ENCODE results near the gene ASTE1.
"Not testable (repeated sequence)": the region's sequence is repeated elsewhere in the genome, so short reads cannot be mapped to it uniquely, and the experiment has no call there.

DNA sequence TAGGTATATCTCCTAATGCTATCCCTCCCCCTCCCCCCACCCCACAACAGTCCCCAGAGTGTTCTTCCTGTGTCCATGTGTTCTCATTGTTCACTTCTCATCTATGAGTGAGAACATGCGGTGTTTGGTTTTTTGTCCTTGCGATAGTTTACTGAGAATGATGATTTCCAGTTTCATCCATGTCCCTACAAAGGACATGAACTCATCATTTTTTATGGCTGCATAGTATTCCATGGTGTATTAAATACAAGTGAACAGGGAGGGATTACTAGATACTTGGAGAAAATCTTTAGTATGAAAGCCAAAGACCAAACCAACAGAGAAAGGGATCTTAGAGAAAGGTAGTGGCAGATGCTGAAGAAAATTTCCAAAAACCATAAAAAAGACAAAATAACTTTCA lies 54.0 kb downstream of the ASTE1 start:
- TF ChIP-seq POLR2A (IDR thresholded peaks at IDR 0.05) = not testable (repeated sequence)
- TF ChIP-seq, protein P1, sequence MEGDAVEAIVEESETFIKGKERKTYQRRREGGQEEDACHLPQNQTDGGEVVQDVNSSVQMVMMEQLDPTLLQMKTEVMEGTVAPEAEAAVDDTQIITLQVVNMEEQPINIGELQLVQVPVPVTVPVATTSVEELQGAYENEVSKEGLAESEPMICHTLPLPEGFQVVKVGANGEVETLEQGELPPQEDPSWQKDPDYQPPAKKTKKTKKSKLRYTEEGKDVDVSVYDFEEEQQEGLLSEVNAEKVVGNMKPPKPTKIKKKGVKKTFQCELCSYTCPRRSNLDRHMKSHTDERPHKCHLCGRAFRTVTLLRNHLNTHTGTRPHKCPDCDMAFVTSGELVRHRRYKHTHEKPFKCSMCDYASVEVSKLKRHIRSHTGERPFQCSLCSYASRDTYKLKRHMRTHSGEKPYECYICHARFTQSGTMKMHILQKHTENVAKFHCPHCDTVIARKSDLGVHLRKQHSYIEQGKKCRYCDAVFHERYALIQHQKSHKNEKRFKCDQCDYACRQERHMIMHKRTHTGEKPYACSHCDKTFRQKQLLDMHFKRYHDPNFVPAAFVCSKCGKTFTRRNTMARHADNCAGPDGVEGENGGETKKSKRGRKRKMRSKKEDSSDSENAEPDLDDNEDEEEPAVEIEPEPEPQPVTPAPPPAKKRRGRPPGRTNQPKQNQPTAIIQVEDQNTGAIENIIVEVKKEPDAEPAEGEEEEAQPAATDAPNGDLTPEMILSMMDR (IDR thresholded peaks at IDR 0.05) = not testable (repeated sequence)
